ENCODE results near the gene FOXN1. TPM values are rescaled to one million over a fixed set of nuclear protein-coding genes. Genes with fewer than 3 reads are reported as not detected.

The FOXN1 gene
- total and polyA plus RNA-seq, 2 donors (not counting 1 experiment from before 2014, with no cell fraction given), result not detected

GRCh38 chr17:28580959-28581358 lies 74.8 kb downstream of the FOXN1 start:
- peaks cover 4% of the 10 kb centered on the region for H3K4me1 ChIP-seq (ENCODE audit: control insufficient read depth, extremely low read depth, insufficient read depth, low read length)
- H3K9me3 ChIP-seq (ENCODE audit: control insufficient read depth, insufficient read depth, low read depth, low read length), result no peaks in the 10 kb centered on the region
- H4K20me1 ChIP-seq (ENCODE audit: control insufficient read depth, extremely low read depth, insufficient read depth, low read length), result no peaks in the 10 kb centered on the region
- H3K4me3 ChIP-seq (replicated peaks in 1 of 4; ENCODE audit: control extremely low read depth in 1 of 4, insufficient read depth in 1 of 4, low read depth in 3 of 4, low read length in 4 of 4), result no peak overlapping the region
- no peaks in the 10 kb centered on the region for H3K79me2 ChIP-seq (ENCODE audit: control insufficient read depth, insufficient read depth, low read length)
- H3K27ac ChIP-seq (ENCODE audit: insufficient read depth, low read length), result no peak overlapping the region
- peaks cover 28% of the 10 kb centered on the region for H3K36me3 ChIP-seq (ENCODE audit: control insufficient read depth, insufficient read depth, low read length)
- H2AFZ ChIP-seq (ENCODE audit: low read length), result no peak overlapping the region
- no peak overlapping the region for H3K4me2 ChIP-seq (ENCODE audit: extremely low read depth, insufficient read depth, low read length)
- H3K9ac ChIP-seq (ENCODE audit: insufficient read depth, low read length), result no peak overlapping the region
- H3K27me3 ChIP-seq (ENCODE audit: control insufficient read depth, insufficient read depth, low read length), result no peaks in the 10 kb centered on the region
- no peak for DNase-seq (ENCODE audit: low read depth in 2 of 2)
- TF ChIP-seq EZH2 (IDR thresholded peaks at IDR 0.05; ENCODE audit: low read length, missing control alignments) (no peak), CTCF (conservative IDR thresholded peaks at IDR 0.05 in 1 of 2, IDR thresholded peaks at IDR 0.05 in 1 of 2; ENCODE audit: low read depth in 1 of 2, low read length in 2 of 2) (no peak)

- Histone ChIP-seq H3K36me3 (ENCODE audit: control insufficient read depth, insufficient read depth, low read length) (peaks cover 29% of the 10 kb centered on the region), H4K20me1 (ENCODE audit: control insufficient read depth, extremely low read depth, insufficient read depth, low read length) (no peaks in the 10 kb centered on the region)
These were observed 76.4 kb downstream of the FOXN1 start for GRCh38 chr17:28582513-28582912.

GRCh38 chr17:28584434-28584833 lies 78.3 kb downstream of the FOXN1 start:
- no peaks in the 10 kb centered on the region for H3K4me1 ChIP-seq (ENCODE audit: control insufficient read depth, extremely low read depth, insufficient read depth, low read length)
- no peaks in the 10 kb centered on the region for H3K9me3 ChIP-seq (ENCODE audit: control insufficient read depth, insufficient read depth, low read depth, low read length)
- no peaks in the 10 kb centered on the region for H3K27me3 ChIP-seq (ENCODE audit: control insufficient read depth, insufficient read depth, low read length)
- H3K27ac ChIP-seq (ENCODE audit: insufficient read depth, low read length), result no peak overlapping the region
- no peak overlapping the region for H3K4me2 ChIP-seq (ENCODE audit: extremely low read depth, insufficient read depth, low read length)
- H3K36me3 ChIP-seq (ENCODE audit: control insufficient read depth, insufficient read depth, low read length), result peaks cover 29% of the 10 kb centered on the region
- TF ChIP-seq EZH2 (IDR thresholded peaks at IDR 0.05; ENCODE audit: low read length, missing control alignments) (no peak), CTCF (conservative IDR thresholded peaks at IDR 0.05 in 1 of 2, IDR thresholded peaks at IDR 0.05 in 1 of 2; ENCODE audit: low read depth in 1 of 2, low read length in 2 of 2) (no peak)
- no peak for DNase-seq (ENCODE audit: low read depth in 2 of 2)
- H3K9ac ChIP-seq (ENCODE audit: insufficient read depth, low read length), result no peak overlapping the region
- H3K4me3 ChIP-seq (replicated peaks in 1 of 4; ENCODE audit: control extremely low read depth in 1 of 4, insufficient read depth in 1 of 4, low read depth in 3 of 4, low read length in 4 of 4), result no peak overlapping the region
- H2AFZ ChIP-seq (ENCODE audit: low read length), result no peak overlapping the region
- no peaks in the 10 kb centered on the region for H4K20me1 ChIP-seq (ENCODE audit: control insufficient read depth, extremely low read depth, insufficient read depth, low read length)
- H3K79me2 ChIP-seq (ENCODE audit: control insufficient read depth, insufficient read depth, low read length), result no peaks in the 10 kb centered on the region

More at GRCh38 chr17:28582513-28582912, 76.4 kb downstream of the FOXN1 start:
- H3K4me2 ChIP-seq (ENCODE audit: extremely low read depth, insufficient read depth, low read length), result no peak overlapping the region
- DNase-seq (ENCODE audit: low read depth in 2 of 2), result no peak
- no peaks in the 10 kb centered on the region for H3K27me3 ChIP-seq (ENCODE audit: control insufficient read depth, insufficient read depth, low read length)
- H3K79me2 ChIP-seq (ENCODE audit: control insufficient read depth, insufficient read depth, low read length), result no peaks in the 10 kb centered on the region
- no peak overlapping the region for H3K4me3 ChIP-seq (replicated peaks in 1 of 4; ENCODE audit: control extremely low read depth in 1 of 4, insufficient read depth in 1 of 4, low read depth in 3 of 4, low read length in 4 of 4)
- no peaks in the 10 kb centered on the region for H3K4me1 ChIP-seq (ENCODE audit: control insufficient read depth, extremely low read depth, insufficient read depth, low read length)
- no peaks in the 10 kb centered on the region for H3K9me3 ChIP-seq (ENCODE audit: control insufficient read depth, insufficient read depth, low read depth, low read length)
- H2AFZ ChIP-seq (ENCODE audit: low read length), result no peak overlapping the region
- H3K27ac ChIP-seq (ENCODE audit: insufficient read depth, low read length), result no peak overlapping the region
- TF ChIP-seq EZH2 (IDR thresholded peaks at IDR 0.05; ENCODE audit: low read length, missing control alignments) (no peak), CTCF (conservative IDR thresholded peaks at IDR 0.05 in 1 of 2, IDR thresholded peaks at IDR 0.05 in 1 of 2; ENCODE audit: low read depth in 1 of 2, low read length in 2 of 2) (no peak)
- H3K9ac ChIP-seq (ENCODE audit: insufficient read depth, low read length), result no peak overlapping the region

All from fibroblast of lung (primary cell).